ENCODE results near the gene HYKK.
A peak's percentile ranks its signal among the peaks of the same experiment; 100 is the strongest.
"Not testable (repeated sequence)": the region's sequence is repeated elsewhere in the genome, so short reads cannot be mapped to it uniquely, and the experiment has no call there.

HYKK gene

GRCh38 chr15:78540871-78541743 lies 33.7 kb downstream of the HYKK start:
- DNase-seq: peak; percentile 22

GRCh38 chr15:78541744-78542034 lies 34.3 kb downstream of the HYKK start:
- no peak for DNase-seq

GRCh38 chr15:78542647-78543046 lies 35.3 kb downstream of the HYKK start:
- DNase-seq: no peak

GRCh38 chr15:78550194-78550593 lies 42.8 kb downstream of the HYKK start:
- DNase-seq: no peak

- DNase-seq: no peak
Measured at GRCh38 chr15:78550815-78551214, 43.4 kb downstream of the HYKK start.

- DNase-seq: no peak
Measured at GRCh38 chr15:78551902-78552301, 44.5 kb downstream of the HYKK start.

- no peak for DNase-seq
Measured at GRCh38 chr15:78552597-78552996, 45.2 kb downstream of the HYKK start.

GRCh38 chr15:78560201-78560600 lies 52.8 kb downstream of the HYKK start:
- DNase-seq: not testable (repeated sequence)

GRCh38 chr15:78561490-78561889 lies 54.1 kb downstream of the HYKK start:
- no peak for DNase-seq

- DNase-seq: no peak
Measured at GRCh38 chr15:78563092-78563491, 55.7 kb downstream of the HYKK start.

GRCh38 chr15:78564743-78565096 lies 57.3 kb downstream of the HYKK start:
- no peak for DNase-seq

GRCh38 chr15:78565097-78565950 lies 57.9 kb downstream of the HYKK start, which contains the start of gene CHRNA5:
Gene CHRNA5, plus strand, starts transcription at chr15:78565520. Its CDS starts 200 bp downstream, at chr15:78565720.
- DNase-seq: peak; percentile 72

GRCh38 chr15:78565951-78566774 lies 58.8 kb downstream of the HYKK start:
- no peak for DNase-seq

GRCh38 chr15:78567531-78567930 lies 60.2 kb downstream of the HYKK start:
- DNase-seq: no peak

- no peak for DNase-seq
Measured at GRCh38 chr15:78570710-78571109, 63.3 kb downstream of the HYKK start.

GRCh38 chr15:78571382-78571781 lies 64.0 kb downstream of the HYKK start:
- DNase-seq: no peak

- no peak for DNase-seq
Measured at GRCh38 chr15:78573416-78573815, 66.0 kb downstream of the HYKK start.

GRCh38 chr15:78574944-78575343 lies 67.6 kb downstream of the HYKK start:
- no peak for DNase-seq

Data from NK-92 treated with Interleukin-12 subunit alpha and Interleukin-12 subunit beta, amount 100 ng/mL, for 24 hours (cell line).